ENCODE measurements around the gene RRP12. TPM values are rescaled to one million over a fixed set of nuclear protein-coding genes. Genes with fewer than 3 reads are reported as not detected.
"Not testable (repeated sequence)": the region's sequence is repeated elsewhere in the genome, so short reads cannot be mapped to it uniquely, and the experiment has no call there.

Gene RRP12
- total RNA-seq, 1 donor from 2014 or later, result 51.9 TPM

DNA sequence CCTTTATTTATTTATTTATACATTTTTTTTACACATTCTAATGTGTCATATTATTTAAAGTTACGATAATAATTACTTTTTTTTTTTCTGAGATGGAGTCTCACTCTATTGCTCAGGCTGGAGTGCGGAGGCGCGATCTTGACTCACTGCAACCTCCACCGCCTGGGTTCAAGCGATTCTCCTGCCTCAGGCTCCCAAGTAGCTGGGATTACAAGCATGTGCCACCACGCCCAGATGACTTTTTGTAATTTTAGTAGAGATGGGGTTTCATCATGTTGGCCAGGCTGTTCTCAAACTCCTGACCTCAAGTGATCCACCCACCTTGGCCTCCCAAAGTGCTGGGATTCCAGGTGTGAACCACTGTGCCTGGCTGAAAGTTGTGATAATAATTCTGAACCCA lies 5.3 kb upstream of the RRP12 start:
- not testable (repeated sequence) for DNase-seq (ENCODE audit: low spot score)

DNA sequence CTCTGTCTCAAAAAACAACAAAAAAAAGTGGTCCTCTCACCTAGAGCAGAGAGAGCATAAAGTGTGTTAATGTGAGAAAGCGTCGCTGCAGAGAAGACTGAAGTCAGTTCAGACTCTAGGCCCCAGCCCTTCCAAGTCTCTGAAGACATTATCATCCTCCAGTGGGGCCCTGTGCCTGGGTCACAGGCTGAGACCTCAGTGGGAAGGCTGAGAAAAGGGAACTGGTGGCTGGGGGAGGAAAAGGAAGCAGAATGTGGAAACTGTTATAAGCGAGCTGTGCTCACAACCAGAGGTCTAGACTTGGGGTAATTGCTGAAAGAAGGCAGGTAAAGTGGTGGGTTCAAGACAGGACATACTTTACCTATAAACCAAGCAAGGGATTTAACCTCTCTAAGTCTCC lies 4.9 kb upstream of the RRP12 start:
- no peak for DNase-seq (ENCODE audit: low spot score)

DNA sequence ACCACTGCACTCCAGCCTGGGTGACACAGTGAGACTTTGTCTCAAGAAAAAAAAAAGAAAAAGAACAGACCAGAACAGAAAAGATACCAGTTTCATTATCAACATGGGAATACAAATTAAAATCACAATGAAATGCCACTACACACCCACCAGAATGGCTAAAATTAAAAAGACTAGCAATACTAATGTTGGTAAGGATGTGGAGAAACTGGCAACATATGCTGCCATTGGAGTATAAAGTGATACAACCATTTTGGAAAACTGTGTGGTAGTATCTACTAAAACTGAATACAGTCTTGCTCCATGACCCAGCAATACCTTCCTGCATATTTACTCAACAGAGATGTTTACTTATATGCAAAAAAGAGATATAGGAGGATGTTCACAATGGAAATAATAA lies 2.9 kb upstream of the RRP12 start:
- DNase-seq (ENCODE audit: low spot score), result no peak

DNA sequence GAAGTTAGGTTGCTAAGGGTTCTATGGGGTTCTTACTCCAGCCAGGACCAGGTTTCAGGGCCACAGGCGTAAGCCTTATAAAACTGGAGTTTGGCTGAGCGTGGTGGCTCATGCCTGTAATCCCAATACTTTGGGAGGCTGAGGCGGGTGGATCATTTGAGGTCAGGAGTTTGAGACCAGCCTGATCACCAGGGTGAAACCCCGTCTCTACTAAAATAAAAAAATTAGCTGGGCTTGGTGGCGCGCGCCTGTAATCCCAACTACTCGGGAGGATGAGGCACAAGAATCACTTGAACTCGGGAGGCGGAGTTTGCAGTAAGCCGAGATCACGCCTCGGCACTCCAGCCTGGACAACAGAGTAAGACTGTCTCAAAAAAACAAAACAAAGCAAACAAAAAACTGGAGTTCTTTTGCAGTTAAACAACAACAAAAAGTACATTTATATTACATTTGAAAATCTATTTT lies 347 bp upstream of the RRP12 start:
- no peak for DNase-seq (ENCODE audit: low spot score)

DNA sequence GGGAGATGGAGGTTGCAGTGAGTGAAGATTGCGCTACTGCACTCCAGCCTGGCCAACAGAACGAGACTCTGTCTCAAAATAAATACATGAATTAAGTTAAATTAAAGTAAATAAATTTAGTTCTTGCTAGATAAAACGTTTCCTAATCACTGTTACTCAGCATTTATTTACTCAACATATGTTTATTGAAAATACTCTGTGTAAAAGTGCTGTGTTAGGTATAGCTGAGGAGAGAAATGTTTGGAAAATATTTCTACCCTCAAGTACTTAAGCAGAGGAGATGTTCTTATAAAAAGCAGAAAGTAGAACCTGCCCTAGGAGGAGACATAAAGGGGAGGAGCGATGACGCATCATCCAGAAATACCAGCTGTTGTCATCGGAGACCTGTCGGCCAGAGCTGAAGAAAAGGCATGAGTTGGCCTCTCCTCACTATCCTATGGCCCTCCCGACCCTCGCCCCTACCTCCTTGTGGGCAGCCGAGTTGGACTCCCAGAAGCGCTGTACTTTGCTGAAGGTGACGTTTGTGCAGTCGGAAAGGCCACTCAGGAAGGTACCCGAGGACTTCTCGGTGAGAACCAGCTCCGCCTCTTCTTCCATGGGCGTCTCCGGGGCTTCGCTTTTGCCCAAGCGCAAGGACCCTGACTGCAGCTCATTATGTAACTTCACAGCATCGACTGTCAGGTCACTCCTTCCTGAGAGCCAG lies 1.1 kb downstream of the RRP12 start:
- no peak for DNase-seq (ENCODE audit: low spot score)

DNA sequence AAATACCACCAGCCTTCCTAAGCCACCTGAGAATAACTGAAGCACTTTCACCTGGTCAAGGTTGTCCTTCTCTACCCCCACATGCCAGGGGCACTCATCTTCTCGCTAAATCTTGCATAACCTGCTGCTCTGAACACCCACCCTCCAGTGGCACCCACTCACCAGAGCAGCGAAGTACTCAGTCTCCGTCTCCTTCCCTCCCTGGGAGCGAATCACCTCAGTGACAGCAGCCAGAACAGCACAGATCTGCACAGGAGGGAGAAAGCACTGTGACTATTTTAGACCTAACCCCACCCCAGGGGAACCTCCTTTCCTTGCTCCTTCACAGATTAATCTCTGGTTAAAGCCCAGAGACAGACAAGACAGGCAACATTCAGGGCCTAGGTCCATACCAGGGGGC lies 5.1 kb downstream of the RRP12 start:
- no peak for DNase-seq (ENCODE audit: low spot score)

DNA sequence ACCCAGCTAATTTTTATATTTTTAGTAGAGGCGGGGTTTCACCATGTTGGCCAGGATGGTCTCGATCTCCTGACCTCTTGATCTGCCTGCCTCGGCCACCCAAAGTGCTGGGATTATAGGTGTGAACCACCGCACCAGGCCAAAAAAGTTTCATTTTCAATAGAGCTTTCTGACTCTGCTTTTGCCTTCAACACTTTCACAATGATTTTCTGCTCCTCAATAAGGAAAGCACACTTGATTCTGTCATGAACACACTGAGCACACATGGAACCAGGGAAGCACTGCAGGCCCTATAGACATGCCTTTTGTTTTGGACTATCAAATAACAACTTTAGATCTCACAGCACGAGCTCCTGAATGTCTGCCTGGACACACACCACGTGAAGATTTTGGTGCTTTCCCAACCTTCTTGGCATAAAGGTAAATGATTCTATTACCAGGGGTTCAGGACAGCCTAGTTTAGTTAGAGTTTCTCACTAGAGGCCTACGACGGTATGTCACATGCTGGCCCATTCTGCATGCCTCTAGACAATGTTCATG lies 8.0 kb downstream of the RRP12 start:
- no peak for DNase-seq (ENCODE audit: low spot score)

DNA sequence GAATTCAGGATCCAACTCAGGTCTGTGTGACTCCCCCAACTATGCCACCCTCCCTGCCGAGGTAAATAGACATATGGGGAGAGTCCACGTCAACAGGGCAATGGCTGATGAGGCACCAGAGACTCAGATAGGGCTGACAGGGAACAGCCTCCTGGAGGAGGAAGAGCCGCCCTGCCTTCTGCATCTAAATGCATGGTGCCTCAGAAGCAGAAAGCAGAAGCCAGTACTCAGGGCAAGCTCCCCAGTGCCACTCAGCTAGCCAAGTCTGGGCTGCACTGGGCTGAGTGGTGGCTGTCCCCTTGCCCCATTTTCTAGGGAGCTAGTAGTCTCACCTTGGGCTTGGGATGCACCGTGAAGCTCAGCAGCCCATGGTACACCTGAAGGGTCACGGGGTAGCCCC lies 11.0 kb downstream of the RRP12 start:
- no peak for DNase-seq (ENCODE audit: low spot score)

DNA sequence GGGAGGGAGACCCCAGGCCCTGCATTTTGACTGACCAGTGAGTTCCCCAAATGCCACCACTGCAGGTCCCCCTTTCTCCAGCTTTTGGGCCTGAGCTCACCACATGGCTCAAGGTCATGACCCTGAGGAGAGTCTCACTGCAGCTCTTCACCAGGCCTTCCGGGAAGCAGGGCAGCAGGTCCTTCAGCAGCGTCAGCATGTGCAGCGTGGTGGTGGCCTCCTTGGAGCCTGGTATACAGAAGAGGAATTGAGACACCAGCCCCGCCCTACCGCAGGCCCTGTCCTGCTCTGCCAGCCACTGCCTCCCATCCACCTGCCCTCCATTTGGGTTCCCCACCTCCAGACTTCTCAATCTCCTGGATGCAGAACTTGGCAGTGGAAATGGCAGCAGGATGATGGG lies 13.0 kb downstream of the RRP12 start:
- DNase-seq (ENCODE audit: low spot score), result no peak

DNA sequence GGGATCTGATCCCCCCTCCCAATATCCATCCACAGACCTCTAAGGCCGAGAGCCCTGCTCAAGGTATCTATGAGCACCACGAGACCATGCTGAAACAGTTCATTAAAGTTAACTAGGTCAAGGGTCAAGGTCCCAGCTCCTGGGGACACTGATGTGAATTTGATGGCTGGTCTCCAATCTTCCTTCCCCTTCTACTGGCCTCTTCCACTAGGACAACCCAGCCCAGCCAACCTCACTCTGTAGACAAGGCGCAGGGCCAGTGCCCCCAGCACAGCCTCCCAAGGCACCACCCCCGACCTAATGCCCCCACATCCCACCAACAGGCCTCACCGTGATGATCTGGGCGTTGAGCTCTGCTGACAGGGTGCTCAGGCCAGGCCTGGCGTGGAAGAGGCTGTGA lies 15.6 kb downstream of the RRP12 start:
- no peak for DNase-seq (ENCODE audit: low spot score)

DNA sequence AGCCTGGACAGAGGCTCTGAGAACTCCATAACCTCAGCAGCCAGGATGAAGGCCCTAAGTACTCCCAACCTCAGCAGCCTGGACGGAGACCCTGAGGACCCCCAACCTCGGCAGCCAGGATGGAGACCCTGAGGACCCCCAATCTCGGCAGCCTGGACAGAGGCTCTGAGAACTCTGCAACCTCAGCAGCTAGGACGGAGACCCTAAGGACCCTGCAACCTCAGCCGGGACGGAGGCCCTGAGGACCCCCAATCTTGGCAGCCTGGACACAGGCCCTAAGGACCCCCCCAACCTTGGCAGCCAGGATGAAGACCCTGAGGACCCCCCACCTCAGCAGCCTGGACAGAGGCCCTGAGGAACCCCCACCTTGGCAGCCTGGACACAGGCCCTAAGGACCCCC lies 16.5 kb downstream of the RRP12 start:
- no peak for DNase-seq (ENCODE audit: low spot score)

DNA sequence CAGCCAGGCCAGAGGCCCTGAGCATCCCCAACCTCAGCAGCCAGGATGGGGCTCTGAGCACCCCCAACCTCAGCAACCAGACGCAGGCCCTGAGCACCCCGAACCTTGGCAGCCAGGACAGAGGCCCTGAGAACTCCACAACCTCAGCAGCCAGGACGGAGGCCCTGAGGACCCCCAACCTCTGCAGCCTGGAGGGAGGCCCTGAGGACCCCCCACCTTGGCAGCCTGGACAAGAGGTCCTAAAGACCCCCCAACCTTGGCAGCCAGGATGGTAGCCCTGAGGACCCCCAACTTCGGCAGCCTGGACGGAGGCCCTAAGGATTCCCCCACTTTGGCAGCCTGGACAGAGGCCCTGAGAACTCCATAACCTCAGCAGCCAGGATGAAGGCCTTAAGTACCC lies 17.0 kb downstream of the RRP12 start:
- no peak for DNase-seq (ENCODE audit: low spot score)

DNA sequence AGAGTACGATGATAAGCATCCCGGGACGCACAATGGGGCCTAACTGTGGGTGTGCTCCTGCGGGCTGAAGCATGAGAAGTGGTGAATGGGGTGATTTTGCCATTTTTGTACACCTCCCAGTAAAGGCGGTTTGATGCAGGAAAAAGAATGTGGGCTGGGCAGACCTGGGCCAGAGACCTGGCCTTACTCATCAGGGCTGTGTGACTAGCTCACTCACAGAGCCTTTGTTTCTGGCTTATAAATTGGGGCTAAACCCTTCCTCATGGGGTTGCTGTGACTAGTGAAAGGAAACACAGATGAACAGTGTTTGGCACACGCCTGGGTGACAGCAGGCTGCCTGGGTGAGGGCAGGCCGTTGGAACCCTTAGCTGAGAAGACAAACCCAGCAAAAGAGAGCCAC lies 18.0 kb downstream of the RRP12 start:
- no peak for DNase-seq (ENCODE audit: low spot score)

DNA sequence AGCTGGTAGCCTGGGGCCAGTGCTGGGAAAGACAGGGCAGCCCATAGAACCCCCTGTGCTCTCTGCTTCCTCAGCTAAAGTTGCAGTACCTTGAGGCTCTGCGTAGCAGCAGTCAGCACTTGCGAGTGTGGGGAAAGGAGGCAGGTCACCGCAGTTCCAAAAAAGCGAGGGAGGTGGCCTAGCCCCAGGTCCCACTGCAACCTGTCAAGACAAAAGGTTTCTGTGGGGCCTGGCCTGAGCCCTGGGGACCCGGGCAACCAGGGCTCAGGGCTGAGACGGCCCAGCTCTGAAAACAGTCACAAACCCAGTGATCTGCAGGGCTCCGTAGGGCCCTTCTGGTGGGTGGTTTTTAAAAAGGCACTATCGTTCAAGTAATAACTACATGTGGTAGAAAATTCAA lies 19.5 kb downstream of the RRP12 start:
- no peak for DNase-seq (ENCODE audit: low spot score)

DNA sequence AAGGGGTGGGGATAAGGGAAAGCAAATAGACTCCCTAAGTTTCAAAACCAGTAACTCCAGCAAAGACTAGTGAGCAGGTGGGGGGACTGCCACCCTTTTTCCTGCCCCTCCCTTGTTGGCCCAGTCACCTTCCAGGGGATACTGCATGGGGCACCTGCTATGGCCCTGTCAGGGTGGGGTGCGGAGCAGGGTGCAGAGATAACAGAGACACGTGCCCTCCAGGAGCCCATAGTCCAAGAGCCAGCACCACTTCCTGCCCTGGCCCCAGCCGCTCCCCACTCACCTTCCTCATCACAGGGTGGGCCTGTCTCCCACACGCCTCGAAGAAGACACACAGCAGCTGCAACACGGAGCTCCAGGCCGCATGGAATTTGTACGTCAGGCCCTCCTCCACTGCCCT lies 20.6 kb downstream of the RRP12 start:
- DNase-seq (ENCODE audit: low spot score), result no peak

DNA sequence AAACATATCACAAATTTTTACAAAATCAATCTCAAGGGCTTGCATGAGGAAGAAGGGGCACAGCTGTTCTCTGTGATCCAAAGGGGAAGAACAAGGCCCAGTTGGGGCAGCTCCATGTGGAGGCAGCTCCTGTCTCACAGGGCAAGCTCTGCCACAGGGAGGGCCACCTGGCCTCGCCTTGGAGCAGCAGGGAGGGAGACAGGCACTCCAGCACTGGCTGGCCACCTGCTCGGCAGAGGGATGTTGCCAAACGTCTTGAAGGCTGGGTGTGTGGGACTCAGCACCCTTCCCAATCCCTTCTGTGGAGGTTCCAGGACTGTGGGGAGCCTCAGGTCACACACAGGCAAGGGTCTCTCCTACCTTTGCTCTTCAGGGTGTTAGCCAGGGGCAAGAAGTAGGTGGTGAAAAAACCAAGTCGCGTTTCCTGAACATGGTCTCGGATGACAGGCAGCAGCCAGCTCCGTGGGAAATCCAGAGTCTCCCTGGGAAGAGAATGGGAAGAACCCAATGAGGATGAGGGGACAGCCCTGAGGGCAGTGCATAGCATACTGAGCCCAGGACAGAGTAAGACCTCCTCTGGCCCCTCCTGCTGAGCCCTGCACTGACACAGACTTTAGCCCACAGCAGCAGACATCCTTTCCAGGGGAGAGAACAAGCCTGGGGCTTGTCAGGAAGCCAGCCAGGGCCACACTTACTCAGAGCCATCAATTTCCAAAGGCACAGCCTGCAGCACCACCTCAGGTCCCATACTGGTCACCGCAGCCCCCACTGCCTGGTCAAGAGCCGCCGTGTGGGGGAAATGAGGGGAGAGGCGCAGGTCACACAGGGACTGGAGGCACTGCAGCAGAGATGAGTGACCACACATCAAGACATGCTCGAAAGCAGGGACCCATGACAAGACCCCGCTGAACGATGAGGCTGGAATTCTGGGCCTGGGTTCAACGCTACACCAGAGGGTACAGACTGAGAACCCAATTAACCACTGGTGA lies 21.9 kb downstream of the RRP12 start:
- no peak for DNase-seq (ENCODE audit: low spot score)

DNA sequence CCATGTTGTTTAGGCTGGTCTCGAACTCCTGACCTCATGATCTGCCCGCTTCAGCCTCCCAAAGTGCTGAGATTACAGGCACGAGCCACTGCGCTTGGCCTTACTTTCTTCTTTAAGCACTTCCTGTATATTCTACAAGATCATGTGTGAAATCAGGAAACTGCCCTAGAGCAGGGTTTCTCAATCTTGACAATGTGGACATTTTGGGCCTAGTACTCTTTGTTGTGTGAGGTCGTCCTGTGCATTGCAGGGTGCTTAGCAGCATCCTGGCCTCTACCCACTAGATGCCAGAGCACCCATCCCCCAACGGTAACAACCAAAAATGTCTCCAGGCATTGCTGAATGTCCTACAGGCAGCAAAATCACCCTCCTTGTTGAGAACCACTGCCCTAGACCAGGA lies 24.7 kb downstream of the RRP12 start:
- no peak for DNase-seq (ENCODE audit: low spot score)

DNA sequence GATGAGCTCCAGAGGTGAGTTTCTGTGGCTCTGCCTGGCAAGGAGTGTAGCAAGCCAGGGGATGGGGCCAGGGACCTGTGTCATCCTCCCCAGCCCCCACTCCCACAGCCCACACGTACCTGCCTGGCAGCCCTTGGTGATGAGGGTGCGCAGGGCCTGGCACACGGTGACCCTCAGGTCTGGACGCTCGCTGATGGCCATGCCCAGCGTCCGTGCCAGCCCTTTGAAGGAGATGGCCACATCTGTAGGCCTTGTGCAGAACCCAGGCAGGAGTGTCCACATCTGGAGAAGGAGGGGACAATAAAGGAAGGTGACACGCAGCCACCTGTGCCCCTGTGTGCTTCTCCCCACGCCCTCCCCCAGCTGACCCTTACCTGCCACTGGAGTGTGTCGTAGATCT lies 27.7 kb downstream of the RRP12 start:
- no peak for DNase-seq (ENCODE audit: low spot score)

DNA sequence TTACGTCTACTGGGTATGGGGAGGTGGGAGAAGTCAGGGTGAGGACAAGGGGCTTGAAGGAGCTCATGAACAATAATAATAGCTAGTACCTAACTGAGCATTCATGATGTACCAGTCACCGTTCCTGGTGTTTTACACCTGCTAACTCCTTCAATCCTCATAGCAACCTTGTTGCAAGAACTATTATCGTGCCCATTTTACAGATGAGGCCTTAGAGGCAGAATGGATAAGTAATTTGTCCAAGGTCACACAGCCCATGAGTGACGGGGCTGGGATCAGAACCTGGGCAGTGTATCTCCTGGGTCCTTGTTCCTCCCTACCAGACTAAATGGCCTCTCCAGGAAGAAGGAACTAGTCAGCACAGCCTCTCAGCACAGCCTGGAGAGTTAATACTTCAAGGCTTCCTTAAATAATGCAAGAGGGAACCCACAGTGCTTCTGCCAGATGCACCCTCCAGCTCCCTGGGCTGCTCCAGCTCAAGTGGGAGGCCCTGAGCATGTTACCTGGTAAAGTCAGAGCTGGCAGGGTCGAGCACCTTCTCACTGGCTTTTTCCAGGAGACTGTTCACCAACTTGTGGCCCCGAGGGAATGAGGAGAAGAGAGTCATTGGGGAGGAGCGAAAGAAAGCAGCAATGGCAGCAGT lies 28.8 kb downstream of the RRP12 start:
- DNase-seq (ENCODE audit: low spot score), result no peak

DNA sequence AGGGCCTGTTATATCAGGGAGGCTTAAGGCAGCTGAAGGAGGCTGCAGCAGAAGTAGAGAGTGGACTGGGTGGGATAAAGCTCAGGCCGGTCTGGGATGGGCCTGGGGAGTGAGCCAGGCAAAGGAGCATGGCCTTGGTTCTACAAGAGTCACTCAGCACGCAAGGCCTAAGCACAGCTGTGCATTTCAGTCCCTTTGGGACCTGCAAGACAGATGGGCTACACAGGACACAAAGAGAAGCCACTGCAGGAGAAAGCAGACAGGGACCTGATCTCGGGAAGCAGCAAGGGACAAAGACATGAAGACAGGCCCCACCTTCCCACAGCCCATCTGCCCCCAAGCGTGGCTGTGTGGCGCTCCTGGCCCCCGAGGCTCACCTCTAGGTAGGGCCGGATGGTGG lies 29.4 kb downstream of the RRP12 start:
- DNase-seq (ENCODE audit: low spot score), result no peak

DNA sequence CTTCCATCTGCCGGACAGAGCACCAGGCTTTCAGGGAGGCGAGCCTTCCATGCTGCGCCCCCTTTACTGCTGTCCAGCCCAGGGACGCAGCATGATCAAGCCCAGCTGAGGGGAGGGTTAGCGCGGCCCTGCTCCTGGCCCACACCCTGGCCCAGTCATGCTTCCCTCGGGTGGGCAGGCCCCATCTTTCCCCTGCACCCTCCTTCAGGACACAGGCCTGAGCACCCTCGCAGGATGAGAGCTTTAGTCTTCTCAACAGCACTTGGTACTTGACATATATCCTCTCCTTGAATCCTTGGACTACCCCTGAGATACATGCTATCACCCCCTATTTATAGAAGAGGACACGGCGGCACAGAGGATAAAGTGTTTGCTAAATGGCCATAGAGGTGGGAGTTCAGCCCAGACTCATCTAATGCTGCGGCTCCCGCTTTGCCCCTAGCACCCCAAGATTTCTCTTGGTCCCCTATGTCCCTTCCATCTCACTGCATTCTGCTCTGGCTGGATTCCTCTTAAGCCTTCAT lies 34.0 kb downstream of the RRP12 start:
- DNase-seq (ENCODE audit: low spot score), result no peak

DNA sequence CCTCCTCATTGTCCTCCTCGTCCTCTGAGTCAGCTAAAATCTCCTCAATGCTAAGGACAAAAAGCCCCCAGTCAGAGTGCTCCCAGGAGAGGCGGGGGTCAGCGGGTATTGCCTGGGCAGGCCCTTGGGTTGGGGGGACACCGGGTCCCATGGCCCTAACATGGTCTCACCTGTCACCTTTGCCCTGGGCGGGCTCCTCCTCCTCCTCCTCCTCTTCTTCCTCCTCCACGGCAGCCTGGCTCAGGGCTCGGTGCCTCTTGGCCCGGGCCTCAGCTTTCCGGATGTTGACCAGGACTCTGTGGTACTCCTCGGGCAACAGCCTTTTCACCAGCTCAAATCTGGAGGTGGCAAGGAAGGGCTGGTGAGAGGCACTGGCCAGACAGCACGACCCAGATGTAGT lies 34.6 kb downstream of the RRP12 start:
- DNase-seq (ENCODE audit: low spot score), result no peak
